Thyroid gland (tissue), 4 donors: ENCODE results near the gene FAM162B.

Experiments
- CTCF ChIP-seq, 6 experiments: fragments of 200-600 bp in 3 of 6; fragments of 450-650 bp in 3 of 6; sonication (generic) in 3 of 6; IDR thresholded peaks; one replicate each; pipeline ENCODE4 v1.5.1; 2016 to 2019; ENCODE audit warnings: antibody characterized with exemption in 6 of 6, mild to moderate bottlenecking in 2 of 6, inconsistent platforms in 1 of 6, moderate library complexity in 1 of 6
- POLR2A ChIP-seq, 2 donors: fragments of 450-650 bp; IDR thresholded peaks; one replicate each; pipeline ENCODE4 v1.6.1; 2017; ENCODE audit warnings: antibody characterized with exemption in 2 of 2, mild to moderate bottlenecking in 2 of 2, moderate library complexity in 1 of 2

DNA sequence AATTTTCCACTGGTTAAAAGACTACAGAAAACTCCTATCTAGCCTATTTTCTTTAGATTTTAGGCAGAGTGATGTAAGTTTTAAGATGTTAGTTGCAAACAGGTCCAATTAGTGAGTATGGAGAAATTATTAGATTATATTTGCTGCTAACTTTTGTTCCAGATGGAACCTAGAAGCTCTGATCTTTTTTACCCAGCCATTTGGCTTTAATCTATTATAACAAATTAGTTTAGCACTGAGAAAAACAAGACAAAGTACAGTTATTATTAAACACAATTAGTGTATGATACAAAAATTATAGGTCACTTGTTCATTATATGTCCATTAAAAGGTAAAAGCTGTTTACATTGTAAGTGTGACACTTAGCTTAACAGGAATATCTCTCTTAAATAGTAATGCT lies 2.5 kb downstream of the FAM162B start:
- TF ChIP-seq POLR2A (IDR thresholded peaks at IDR 0.05) (no peak), CTCF (IDR thresholded peaks at IDR 0.05) (no peak)
